A673 (cell line): Measurements from ENCODE around the gene NSMCE4A.

Experiments used
- CTCF ChIP-seq: fragments of 300-800, 200-600 bp; sonication (generic); conservative IDR thresholded peaks from 2 replicates; pipeline ENCODE4 v1.5.1; 2017; ENCODE audit warnings: low read depth, mild to moderate bottlenecking, antibody characterized with exemption, low read length, moderate library complexity, mixed read lengths
- EZH2 ChIP-seq: fragments of 200-600 bp; sonication (generic); IDR thresholded peaks from 2 replicates; pipeline ENCODE4 v1.6.1; 2017; ENCODE audit warnings: borderline replicate concordance, low read depth, mild to moderate bottlenecking, mixed read lengths, antibody characterized with exemption, low read length; ENCODE audit not compliant: poor library complexity, severe bottlenecking

- TF ChIP-seq CTCF (no peak), EZH2 (no peak)
These were observed 63.7 kb downstream of the NSMCE4A start for GRCh38 chr10:121911421-121911697.
